Mesenchymal stem cell (in vitro differentiated cells and primary cell): ENCODE data around the gene POU2AF2.

Experiments used
- DNase-seq: peaks from one replicate; pipeline ENCODE4 v3.0.0-alpha.2; 2013
- H2AFZ ChIP-seq: one replicate; pipeline ENCODE4 v1.6.1; 2013; ENCODE audit warnings: low read depth, mild to moderate bottlenecking, control low read depth, inconsistent platforms, low read length, moderate library complexity
- H2AK5ac ChIP-seq: 2 replicates; pipeline ENCODE4 v1.6.1; 2013; ENCODE audit warnings: low read length, moderate library complexity, mild to moderate bottlenecking, inconsistent platforms; ENCODE audit not compliant: severe bottlenecking
- H2BK120ac ChIP-seq: one replicate; pipeline ENCODE4 v1.6.1; 2013; ENCODE audit warnings: low read depth, mild to moderate bottlenecking, inconsistent platforms, low read length, moderate library complexity
- H2BK12ac ChIP-seq, 2 experiments: one replicate each; pipeline ENCODE4 v1.6.1; 2013; ENCODE audit warnings: inconsistent platforms in 2 of 2, low read length in 2 of 2, mild to moderate bottlenecking in 2 of 2, moderate library complexity in 2 of 2, control low read depth in 1 of 2
- H2BK15ac ChIP-seq: one replicate; pipeline ENCODE4 v1.6.1; 2013; ENCODE audit warnings: mild to moderate bottlenecking, low read depth, inconsistent platforms; ENCODE audit not compliant: poor library complexity, severe bottlenecking
- H2BK5ac ChIP-seq: 2 replicates; pipeline ENCODE4 v1.6.1; 2013; ENCODE audit warnings: low read depth, mild to moderate bottlenecking, low read length, control low read depth, inconsistent platforms; ENCODE audit not compliant: poor library complexity, severe bottlenecking
- H3K14ac ChIP-seq, 2 experiments: one replicate each; pipeline ENCODE4 v1.6.1; 2013; ENCODE audit warnings: inconsistent platforms in 2 of 2, low read length in 2 of 2, control low read depth in 1 of 2, mild to moderate bottlenecking in 1 of 2, moderate library complexity in 1 of 2
- H3K18ac ChIP-seq, 2 experiments: one replicate each; pipeline ENCODE4 v1.6.1; 2013; ENCODE audit warnings: inconsistent platforms in 2 of 2, low read length in 2 of 2, control low read depth in 1 of 2, low read depth in 1 of 2, mild to moderate bottlenecking in 1 of 2
- H3K23ac ChIP-seq, 2 experiments: one replicate each; pipeline ENCODE4 v1.6.1; 2013; ENCODE audit warnings: inconsistent platforms in 2 of 2, low read length in 2 of 2, mild to moderate bottlenecking in 2 of 2, moderate library complexity in 2 of 2, control low read depth in 1 of 2
- H3K27ac ChIP-seq: 2 replicates; pipeline ENCODE4 v1.5.1; 2013; ENCODE audit warnings: mild to moderate bottlenecking, moderate library complexity, low read length, control low read depth, inconsistent platforms; ENCODE audit not compliant: poor library complexity, severe bottlenecking
- H3K27me3 ChIP-seq, 2 experiments: 2 replicates each; pipeline versions ENCODE4 v1.6.1 to v1.7.0; 2013; ENCODE audit warnings: low read length in 2 of 2, mild to moderate bottlenecking in 2 of 2, moderate library complexity in 2 of 2, control low read depth in 1 of 2, inconsistent platforms in 1 of 2; ENCODE audit not compliant: control insufficient read depth in 1 of 2, insufficient read depth in 1 of 2
- H3K36me3 ChIP-seq, 2 experiments: 2 replicates each; pipeline versions ENCODE4 v1.6.1 to v1.7.0; 2013; ENCODE audit warnings: low read length in 2 of 2, control low read depth in 1 of 2, inconsistent platforms in 1 of 2, low read depth in 1 of 2, mild to moderate bottlenecking in 1 of 2; ENCODE audit not compliant: insufficient read depth in 2 of 2, control insufficient read depth in 1 of 2
- H3K4ac ChIP-seq, 2 experiments: one replicate each; pipeline ENCODE4 v1.6.1; 2013; ENCODE audit warnings: inconsistent platforms in 2 of 2, low read length in 2 of 2, mild to moderate bottlenecking in 2 of 2, moderate library complexity in 2 of 2, control low read depth in 1 of 2, low read depth in 1 of 2
- H3K4me1 ChIP-seq: 2 replicates; pipeline ENCODE4 v1.6.1; 2013; ENCODE audit warnings: low read depth, low read length, control low read depth; ENCODE audit not compliant: control insufficient read depth, insufficient read depth
- H3K4me2 ChIP-seq: 2 replicates; pipeline ENCODE4 v1.6.1; 2013; ENCODE audit warnings: low read length, mild to moderate bottlenecking, inconsistent platforms; ENCODE audit not compliant: poor library complexity, severe bottlenecking
- H3K4me3 ChIP-seq, 2 experiments: 2 replicates each; pipeline versions ENCODE4 v1.5.1 to v1.7.0; 2013; ENCODE audit warnings: low read length in 2 of 2, mild to moderate bottlenecking in 2 of 2, control low read depth in 1 of 2, low read depth in 1 of 2; ENCODE audit not compliant: insufficient read depth in 1 of 2
- H3K79me1 ChIP-seq: replicated peaks from 2 replicates; pipeline ENCODE4 v1.6.1; 2013; ENCODE audit warnings: mild to moderate bottlenecking, control low read depth, low read length, inconsistent platforms; ENCODE audit not compliant: poor library complexity, severe bottlenecking
- H3K9ac ChIP-seq: 2 replicates; pipeline ENCODE4 v1.7.0; 2013; ENCODE audit warnings: mild to moderate bottlenecking, low read length, moderate library complexity
- H3K9me3 ChIP-seq: 2 replicates; pipeline ENCODE4 v1.7.0; 2013; ENCODE audit warnings: mild to moderate bottlenecking, low read length; ENCODE audit not compliant: control insufficient read depth
- H4K8ac ChIP-seq: one replicate; pipeline ENCODE4 v1.6.1; 2013; ENCODE audit warnings: inconsistent platforms, mild to moderate bottlenecking, low read length, moderate library complexity
- H4K91ac ChIP-seq: one replicate; pipeline ENCODE4 v1.6.1; 2013; ENCODE audit warnings: mild to moderate bottlenecking, low read length, inconsistent platforms
- WGBS: methylation state at CpG from one replicate; pipeline ENCODE4 v1.1.7; 2013; ENCODE audit warnings: mixed read lengths; 5-methylcytosine and 5-hydroxymethylcytosine counted together

The POU2AF2 gene

GRCh38 chr11:111331711-111332479 lies 86.4 kb downstream of the POU2AF2 start:
- no peak overlapping the region for H3K18ac ChIP-seq
- no peaks in the 10 kb centered on the region for H3K9me3 ChIP-seq
- H3K23ac ChIP-seq, result no peak overlapping the region
- no peak overlapping the region for H3K27ac ChIP-seq
- no peak for DNase-seq
- no peak overlapping the region for H3K14ac ChIP-seq
- H2BK120ac ChIP-seq, result no peak overlapping the region
- H3K4me3 ChIP-seq, result no peak overlapping the region
- no peak overlapping the region for H3K4ac ChIP-seq
- no peak overlapping the region for H2BK15ac ChIP-seq
- H2AK5ac ChIP-seq, result no peak overlapping the region
- H2AFZ ChIP-seq, result no peak overlapping the region
- peaks cover 0 to 7% of the 10 kb centered on the region in 2 experiments for H3K27me3 ChIP-seq
- H4K8ac ChIP-seq, result no peak overlapping the region
- H3K9ac ChIP-seq, result no peak overlapping the region
- H3K36me3 ChIP-seq, result no peaks in the 10 kb centered on the region
- no peaks in the 10 kb centered on the region for H3K79me1 ChIP-seq
- H4K91ac ChIP-seq, result no peak overlapping the region
- H2BK5ac ChIP-seq, result no peak overlapping the region
- H2BK12ac ChIP-seq, result no peak overlapping the region
- peaks cover 2% of the 10 kb centered on the region for H3K4me1 ChIP-seq
- no peak overlapping the region for H3K4me2 ChIP-seq
- 87% methylated on average over 3 of the region's 4 CpGs for WGBS

DNA sequence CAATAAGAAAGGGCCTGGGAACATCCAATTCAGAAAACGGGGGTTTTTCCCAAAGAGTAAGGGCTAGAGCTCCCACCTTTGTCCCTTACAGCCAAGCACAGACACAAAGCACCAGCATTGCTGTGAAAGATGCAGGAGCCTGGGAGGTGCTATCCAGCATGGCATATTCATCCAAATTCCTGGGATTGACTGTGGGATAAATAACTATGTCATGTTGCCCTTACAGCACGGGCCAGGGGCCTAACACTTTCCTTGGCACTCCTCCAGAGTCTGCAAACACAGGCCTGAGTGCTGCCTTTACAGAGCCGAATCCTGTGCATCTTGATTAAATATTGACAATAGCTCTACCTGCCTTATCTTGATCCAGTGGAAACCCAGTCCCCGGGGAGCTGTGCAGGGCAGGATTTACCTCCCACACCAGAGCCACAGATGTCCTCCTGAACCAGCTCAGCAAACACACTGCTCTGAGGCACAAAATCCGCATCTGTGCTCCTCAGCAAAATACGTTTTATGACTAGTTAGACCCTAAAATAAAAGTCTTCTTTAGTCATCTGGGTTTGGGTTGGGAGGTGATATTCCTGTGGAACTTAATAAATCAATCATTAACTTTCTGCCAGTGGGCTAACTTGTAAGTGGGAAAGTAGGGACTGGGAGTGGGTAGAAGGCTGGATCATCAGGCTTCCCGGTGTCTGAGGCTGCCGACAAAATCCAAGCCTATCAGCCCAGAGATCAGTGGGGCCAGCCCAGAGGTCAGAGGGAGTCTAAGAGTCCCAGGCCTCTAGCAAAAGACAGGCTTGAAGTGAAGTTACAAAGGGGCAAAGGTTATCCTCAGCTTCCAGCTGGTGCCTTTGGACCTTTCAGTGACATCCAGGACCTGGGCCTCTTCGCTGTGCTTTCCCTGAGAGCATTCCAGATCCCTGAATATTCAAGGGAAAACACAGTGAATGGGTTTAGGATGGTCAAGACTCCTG lies 89.3 kb downstream of the POU2AF2 start:
- 52% methylated on average over 7 of the region's 9 CpGs for WGBS
- Histone ChIP-seq H3K27ac (no peak overlapping the region), H3K4ac (no peak overlapping the region), H3K9me3 (no peaks in the 10 kb centered on the region), H2BK120ac (no peak overlapping the region), H3K36me3 (no peaks in the 10 kb centered on the region), H3K27me3 (peaks cover 0 to 7% of the 10 kb centered on the region in 2 experiments), H3K9ac (no peak overlapping the region), H2AFZ (no peak overlapping the region), H3K14ac (no peak overlapping the region), H2BK5ac (no peak overlapping the region), H3K4me2 (no peak overlapping the region), H2BK12ac (no peak overlapping the region), H3K18ac (no peak overlapping the region), H3K4me1 (peaks cover 2% of the 10 kb centered on the region), H2AK5ac (no peak overlapping the region), H3K23ac (no peak overlapping the region), H4K91ac (no peak overlapping the region), H3K4me3 (no peak overlapping the region), H3K79me1 (no peaks in the 10 kb centered on the region), H4K8ac (no peak overlapping the region), H2BK15ac (no peak overlapping the region)
- DNase-seq, result no peak

GRCh38 chr11:111335549-111335948 lies 90.0 kb downstream of the POU2AF2 start:
- no peak overlapping the region for H2AK5ac ChIP-seq
- H2BK5ac ChIP-seq, result no peak overlapping the region
- no peak overlapping the region for H3K4ac ChIP-seq
- H4K91ac ChIP-seq, result no peak overlapping the region
- H3K4me3 ChIP-seq, result no peak overlapping the region
- H2AFZ ChIP-seq, result no peak overlapping the region
- no peak overlapping the region for H2BK15ac ChIP-seq
- no peaks in the 10 kb centered on the region for H3K36me3 ChIP-seq
- DNase-seq, result no peak
- no peak overlapping the region for H3K23ac ChIP-seq
- no peaks in the 10 kb centered on the region for H3K9me3 ChIP-seq
- no peak overlapping the region for H4K8ac ChIP-seq
- H3K4me1 ChIP-seq, result peaks cover 2% of the 10 kb centered on the region
- no peaks in the 10 kb centered on the region for H3K79me1 ChIP-seq
- no peak overlapping the region for H3K18ac ChIP-seq
- H3K4me2 ChIP-seq, result no peak overlapping the region
- H3K27me3 ChIP-seq, result peaks cover 0 to 7% of the 10 kb centered on the region in 2 experiments
- no peak overlapping the region for H2BK12ac ChIP-seq
- no peak overlapping the region for H3K27ac ChIP-seq
- H3K9ac ChIP-seq, result no peak overlapping the region
- WGBS, result 65% methylated on average over 6 of the region's 6 CpGs
- H2BK120ac ChIP-seq, result no peak overlapping the region
- no peak overlapping the region for H3K14ac ChIP-seq
